Measurements from ENCODE around the gene ANKRD34B.

- no peak for TF ChIP-seq EZH2phosphoT487 (IDR thresholded peaks at IDR 0.05)
- TF ChIP-seq, protein P1, sequence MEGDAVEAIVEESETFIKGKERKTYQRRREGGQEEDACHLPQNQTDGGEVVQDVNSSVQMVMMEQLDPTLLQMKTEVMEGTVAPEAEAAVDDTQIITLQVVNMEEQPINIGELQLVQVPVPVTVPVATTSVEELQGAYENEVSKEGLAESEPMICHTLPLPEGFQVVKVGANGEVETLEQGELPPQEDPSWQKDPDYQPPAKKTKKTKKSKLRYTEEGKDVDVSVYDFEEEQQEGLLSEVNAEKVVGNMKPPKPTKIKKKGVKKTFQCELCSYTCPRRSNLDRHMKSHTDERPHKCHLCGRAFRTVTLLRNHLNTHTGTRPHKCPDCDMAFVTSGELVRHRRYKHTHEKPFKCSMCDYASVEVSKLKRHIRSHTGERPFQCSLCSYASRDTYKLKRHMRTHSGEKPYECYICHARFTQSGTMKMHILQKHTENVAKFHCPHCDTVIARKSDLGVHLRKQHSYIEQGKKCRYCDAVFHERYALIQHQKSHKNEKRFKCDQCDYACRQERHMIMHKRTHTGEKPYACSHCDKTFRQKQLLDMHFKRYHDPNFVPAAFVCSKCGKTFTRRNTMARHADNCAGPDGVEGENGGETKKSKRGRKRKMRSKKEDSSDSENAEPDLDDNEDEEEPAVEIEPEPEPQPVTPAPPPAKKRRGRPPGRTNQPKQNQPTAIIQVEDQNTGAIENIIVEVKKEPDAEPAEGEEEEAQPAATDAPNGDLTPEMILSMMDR (IDR thresholded peaks at IDR 0.05): no peak
Measured at GRCh38 chr5:80608731-80609130, 38.7 kb upstream of the ANKRD34B start.

Measured in neural progenitor cell (in vitro differentiated cells).